DMS 273 treated with DMSO at 0.1 percent for 48 hours (cell line): ENCODE results near the gene LAMTOR2.

Experiments used
- DNase-seq: peaks from one replicate; lab custom pipeline; 2025; lab: John Stamatoyannopoulos, UW

LAMTOR2 gene

DNA sequence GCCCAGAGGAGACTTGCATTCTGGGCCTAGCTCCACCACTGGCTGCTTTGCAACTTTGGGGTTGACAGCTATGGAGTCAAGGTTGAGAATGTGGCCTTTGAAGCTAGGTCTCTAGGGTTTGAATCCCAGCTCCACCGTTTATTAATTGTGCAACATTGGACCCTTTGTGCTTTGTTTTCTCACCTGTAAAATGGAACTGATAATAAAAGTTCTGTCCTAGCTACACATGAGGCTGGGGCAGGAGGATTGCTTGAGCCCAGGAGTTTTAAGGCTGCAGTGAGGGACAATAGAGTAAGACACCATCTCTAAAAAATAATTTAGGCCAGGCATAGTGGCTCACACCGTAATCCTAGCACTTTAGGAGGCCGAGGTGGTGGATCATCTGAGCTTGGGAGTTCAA, 44.7 kb downstream of the LAMTOR2 start:
- DNase-seq: no peak

DNA sequence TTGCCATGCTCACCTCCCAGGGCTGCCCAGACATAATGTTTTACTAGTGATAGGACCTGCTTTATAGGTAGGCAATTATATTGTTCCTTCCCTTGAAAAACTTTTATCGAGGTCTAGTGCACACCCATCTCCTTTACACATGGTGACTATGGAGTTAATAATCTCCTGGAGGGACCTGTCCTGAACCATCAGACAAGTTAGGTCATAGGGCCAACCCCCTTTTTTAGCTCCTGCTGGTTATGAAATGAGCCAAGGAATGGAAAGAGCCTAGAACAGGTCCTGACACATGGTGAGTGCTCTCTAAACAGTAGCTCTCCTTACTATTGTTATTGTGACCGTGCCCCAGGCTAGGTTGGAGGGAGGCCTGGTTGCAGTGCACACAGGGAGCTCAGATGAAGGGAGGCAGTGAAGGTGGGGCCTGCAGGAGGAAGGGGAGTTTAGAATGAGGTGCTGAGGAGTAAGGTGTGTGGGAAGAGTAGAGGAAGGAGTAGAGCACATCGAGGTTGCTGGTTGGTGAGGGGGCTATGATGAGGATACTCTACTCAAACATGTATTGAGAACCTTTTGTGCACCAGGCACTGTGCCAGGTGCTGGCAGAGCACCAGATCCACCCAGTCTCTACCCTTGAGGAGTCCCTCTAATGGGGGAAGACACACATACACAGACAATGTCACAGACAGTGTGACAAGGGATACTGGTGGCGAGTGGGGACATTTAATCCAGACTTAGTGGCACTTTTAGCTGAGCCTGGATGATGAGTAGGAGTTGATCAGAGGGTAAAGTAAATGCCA, 45.8 kb downstream of the LAMTOR2 start:
- DNase-seq: no peak

DNA sequence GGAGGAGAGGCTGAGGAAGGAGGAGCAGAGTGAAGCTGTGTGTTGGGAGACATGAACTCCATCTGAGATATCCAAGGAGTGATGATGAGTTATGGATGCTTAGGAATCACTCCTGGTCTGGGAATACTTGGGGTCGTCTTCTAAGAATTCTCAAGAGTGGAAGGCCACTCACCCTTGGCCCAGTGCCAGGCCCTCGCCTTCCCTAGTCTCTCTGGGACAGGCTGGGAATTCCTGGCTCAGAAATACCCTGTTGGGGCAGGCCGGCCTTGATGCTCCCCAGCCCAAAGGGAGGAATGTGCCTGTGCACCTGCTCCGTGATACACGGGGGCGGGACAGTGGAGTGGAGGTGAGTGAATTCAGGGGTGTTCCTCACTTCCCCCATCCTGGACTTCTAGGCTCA, 47.3 kb downstream of the LAMTOR2 start:
- no peak for DNase-seq

DNA sequence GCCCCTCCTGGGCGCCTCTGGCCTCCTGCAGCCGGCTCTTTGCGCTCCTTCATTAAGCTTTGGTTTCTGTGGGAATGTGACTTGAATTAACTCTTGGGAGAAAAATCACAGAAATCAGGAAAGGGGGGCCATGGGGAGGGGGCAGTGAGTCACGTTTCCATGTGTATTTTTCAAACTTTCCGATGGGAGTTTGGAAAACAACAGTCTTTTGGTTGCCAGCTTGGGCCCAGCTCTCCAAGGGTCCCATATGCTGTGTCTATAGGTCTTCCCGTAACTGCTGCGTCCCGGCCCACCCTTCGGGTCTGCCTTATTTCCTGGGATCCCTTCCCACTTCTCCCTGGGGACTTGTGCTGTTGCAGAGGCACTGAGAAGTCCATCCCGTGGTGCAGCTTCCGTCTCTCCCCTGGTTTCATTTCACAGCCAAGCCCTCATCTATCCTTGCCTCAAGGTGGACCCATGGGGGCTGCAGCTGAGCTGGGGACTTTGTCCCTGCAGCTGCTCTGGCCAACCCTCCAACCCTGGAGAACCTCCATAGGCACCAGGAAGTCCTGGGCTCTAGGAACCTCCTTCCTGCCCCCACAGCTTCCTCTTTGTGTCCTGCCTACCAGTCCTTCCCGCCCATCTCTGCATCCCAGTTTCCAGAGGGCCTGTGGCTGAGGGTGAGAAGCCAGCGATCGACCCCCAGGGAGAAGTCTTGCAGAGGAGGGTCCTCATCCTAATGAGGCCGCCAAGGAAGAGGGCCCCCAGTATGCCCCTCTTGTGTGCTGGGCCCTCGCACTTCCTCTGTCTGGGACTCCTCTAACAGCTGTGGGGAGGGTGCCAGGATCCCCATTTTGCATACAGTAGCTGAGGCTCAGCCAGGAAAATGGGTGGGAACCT, 48.3 kb downstream of the LAMTOR2 start:
- no peak for DNase-seq

DNA sequence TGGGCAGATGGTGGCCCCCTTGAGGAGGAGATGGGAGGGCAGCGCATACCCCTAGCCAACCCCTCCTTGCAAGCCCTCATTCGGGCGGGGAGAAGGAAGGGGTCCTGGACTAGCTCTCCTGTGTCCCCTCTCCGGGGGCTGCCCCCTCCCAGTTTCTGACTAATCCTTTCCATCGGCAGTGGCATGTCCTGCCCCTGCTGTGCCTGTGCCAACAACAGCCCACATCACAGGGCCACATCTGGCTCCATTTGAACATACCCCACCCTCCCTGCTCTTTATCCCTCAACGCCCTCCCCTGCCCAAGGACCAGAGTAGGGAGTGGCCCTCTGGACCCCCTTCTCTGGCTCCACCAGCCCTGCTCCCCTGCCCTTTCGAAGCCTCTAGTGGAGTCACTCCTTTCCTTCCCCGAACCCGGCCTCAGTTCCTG, 49.0 kb downstream of the LAMTOR2 start:
- DNase-seq: no peak

DNA sequence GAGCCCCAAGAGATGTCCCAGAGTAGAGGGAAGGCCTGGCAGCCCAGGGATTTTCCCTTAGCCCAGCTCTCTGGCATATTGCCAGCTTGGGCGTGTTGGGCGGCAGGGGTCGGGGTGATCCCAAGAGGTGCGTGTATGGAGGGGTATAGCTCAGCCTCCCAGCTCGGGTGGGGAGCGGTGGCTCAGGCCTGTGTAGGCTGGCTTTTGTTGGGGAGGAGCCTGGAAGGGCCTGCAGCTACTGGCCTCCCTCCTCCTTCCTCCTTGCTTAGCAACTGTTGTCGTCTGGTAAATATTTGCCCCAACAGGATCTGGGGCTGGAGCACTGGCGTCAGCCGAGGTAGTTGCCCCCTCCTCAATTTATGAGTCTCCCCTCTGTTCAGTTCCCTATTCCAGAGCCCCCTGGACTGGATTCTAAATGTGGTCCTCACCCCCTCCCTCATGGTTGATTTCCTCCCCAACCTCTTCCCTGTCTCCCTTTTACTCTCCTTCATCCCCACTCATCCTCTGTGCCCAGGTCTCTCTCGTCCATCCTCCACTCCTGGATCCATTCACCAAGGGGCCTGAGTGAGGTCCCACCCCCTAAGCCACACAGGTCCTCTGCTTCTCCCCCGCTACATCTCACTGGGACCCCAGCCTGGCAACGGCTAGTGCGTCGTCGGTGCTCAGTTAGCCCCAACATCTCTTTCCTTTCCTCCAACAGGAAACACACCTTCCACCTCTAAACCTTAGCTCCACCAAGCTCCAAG, 49.7 kb downstream of the LAMTOR2 start:
- DNase-seq: no peak

DNA sequence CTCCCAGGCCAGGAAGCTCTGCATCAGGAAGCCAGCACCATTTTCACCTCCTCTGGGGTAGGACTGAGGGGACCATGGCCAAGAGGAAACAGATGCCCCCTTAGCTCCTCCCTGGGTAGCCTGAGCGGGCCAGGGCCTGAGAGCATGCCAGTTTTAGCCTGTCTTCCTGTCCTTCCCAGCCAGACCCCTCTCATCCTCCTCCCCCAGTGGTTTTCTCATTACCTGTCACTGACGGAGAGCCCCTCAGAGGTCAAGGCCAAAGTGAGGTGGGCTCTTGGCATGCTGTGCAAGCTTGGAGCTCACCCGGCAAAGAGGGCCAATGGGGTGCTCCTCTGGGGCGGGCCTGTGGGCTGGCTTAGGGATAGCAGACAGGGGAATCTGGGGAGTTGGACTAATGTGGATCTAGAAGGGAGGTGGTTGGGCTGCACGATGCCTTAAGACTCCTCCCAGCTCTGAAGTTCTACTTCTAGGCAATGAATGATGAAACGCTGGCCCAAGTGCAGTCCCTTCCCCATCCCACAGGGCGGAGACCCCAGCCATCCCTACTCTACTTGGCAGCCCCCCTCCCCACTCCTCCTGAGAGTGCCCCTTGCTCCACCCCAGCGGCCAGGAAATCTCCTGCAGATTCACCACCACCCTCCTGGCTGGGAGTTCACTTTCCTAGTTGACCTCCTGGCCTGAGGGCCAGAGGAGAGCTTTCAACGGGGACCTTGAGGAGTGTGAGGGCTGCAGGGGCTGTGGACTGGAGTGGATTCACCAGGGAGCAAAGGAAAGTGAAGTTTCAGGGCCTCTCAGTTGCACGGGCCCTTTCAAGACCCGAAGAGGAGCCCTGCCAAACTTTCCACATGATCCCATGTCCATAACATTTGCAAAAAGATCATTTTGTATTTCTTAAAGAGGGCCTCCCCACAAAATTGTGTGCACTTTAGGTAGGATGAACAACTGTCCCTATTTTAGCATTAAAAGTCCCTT, 50.6 kb downstream of the LAMTOR2 start:
- no peak for DNase-seq

DNA sequence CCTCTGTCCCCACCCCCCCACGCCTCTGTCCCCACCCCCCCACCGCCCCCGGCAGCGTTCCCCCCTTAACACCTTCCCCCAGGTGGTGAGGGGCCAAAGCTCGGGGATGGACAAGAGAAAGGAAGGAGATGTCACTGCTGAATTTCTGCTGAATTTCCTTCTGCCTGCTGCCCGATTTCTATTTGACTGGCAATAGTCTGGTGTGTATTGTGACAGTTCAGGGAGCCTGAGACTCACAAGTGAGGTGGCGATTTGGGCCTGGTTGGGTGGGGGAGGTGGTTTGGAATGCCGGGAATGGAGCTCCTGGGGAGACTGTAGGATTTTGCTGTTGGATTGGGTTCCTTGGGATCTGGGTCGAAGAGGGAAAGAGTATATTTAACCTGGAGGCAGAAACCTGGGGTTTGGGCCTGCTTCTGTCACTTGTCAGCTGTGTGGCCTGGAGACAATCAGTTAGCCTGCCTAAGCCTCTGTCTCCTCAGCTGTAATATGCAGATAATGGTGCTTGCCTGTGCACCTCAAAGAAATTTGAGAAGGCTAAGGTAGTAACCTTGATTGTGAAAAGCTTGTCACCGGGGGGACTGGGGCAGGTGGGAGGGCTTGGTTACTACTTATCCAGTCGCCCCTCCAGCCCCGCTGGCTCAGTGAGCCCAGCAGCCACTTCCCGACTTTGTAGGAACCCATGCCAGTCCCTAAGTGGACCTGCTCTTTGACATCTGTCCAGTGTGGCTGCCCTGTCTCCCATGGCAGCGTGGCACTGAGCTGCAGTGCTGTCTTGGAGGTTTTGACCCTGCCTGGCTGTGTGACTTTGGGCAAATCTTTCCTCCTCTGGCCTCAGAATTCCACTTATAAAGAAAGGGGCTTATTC, 52.3 kb downstream of the LAMTOR2 start:
- no peak for DNase-seq

DNA sequence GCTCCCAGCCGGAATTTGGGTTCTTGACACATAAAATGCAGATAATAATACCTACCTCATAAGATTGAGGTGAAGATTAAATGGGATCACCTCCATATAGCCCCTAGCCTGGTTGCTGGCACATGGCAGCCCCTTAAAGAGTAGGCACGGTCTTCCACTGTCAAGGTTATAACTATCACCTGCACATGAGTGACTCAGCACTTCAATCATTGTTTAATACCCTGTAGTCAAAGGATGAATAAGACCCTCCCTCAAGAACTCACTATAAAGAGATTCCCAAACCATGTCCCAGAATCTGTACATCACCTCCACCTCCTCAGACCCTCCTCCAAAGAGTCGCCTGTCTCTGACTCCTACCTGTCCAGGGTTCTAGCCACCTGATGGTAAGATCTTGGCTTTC, 53.5 kb downstream of the LAMTOR2 start:
- no peak for DNase-seq
